Islet of Langerhans (tissue), 1 donor: ENCODE measurements around the gene BCL2.

Experiments
- FAIRE-seq: peaks from one replicate; lab custom pipeline; 2011; peaks lifted over from hg19 to GRCh38; lab: Jason Lieb, UNC

Gene BCL2

DNA sequence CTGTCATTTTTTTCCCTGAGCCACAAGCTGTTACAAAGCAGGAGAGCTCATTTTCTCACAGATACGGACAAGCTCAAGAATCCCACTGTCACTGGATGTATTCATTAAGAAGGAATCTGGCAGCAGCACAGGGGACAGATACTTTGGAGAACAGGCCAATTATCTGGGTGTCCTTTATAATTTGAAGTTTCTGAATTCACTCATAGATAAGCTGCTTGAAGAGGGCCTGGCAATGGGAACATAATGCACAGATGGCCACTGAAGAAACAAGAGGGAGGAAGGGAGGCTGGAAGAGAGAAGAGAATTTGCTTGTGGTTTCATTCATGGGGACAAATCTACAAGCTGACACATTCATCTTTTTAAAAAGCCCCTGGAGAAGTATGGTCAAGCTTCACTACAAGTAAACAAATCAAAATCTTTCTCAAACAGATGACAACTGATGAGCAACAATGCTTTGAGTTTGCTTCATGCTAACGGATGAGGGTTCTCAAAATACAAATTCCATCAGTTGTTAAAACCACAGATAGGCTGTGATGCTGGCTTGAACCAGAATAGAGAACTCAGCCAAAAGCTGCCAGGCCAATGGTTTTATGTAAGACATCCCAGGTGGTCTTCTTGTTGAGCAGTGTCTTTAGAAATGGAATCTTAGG is 11.9 kb downstream of the BCL2 start:
- no peak for FAIRE-seq

DNA sequence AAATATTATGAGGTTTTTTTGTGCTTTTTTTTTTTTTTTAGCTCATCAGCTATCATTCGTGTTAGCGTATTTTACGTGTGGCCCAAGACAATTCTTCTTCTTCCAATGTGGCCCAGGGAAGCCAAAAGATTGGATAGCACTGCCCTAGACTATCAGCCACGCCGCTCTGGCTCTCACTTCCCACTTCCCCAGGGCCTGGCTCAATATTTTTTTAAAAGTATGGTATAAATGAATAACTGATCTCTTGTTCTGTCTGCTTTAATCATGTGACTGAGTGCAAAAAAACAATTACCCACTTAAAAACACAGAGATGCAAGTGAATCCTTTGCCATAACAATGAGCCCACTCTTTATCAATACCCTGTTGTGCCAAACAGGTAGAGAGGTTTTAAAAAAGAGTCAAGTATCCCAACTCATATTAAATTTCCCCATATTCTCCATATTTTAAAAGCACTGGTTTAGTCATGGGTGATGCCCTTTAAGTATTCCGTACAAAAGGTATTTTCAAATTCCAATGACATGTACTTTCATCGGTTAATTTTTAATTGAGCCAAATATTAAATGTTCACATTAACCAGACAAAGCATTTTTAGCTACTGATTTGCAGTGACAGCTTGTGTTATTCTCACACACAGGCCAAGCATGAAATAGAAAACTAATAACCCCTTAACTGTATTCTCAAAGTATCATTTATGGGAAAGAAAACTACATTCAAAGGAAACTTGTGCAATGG is 12.6 kb downstream of the BCL2 start:
- FAIRE-seq: no peak

GRCh38 chr18:63306249-63306648 is 13.3 kb downstream of the BCL2 start:
- no peak for FAIRE-seq

DNA sequence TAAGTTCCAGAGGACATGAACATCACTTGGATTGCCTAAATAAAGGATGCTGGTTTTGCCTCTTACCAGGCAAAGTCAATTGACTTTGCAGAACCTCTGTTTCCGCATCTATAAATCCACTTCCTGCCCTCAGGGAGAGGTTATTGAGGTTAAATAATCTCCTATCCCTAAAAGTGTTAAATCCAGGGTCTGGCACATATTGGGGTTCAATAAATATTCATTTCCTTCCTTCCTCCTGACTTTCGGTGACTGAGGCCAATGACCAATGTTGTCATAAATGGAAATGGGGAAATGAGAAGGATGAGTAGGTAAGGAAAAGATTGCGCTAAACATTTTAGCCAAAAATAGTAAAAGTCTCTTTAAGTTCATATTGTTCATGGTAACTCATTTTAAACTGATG is 16.0 kb downstream of the BCL2 start:
- FAIRE-seq: no peak

- FAIRE-seq: no peak
Observed at GRCh38 chr18:63302636-63303405, 16.7 kb downstream of the BCL2 start.

- FAIRE-seq: no peak
Observed at GRCh38 chr18:63302220-63302619, 17.3 kb downstream of the BCL2 start.

DNA sequence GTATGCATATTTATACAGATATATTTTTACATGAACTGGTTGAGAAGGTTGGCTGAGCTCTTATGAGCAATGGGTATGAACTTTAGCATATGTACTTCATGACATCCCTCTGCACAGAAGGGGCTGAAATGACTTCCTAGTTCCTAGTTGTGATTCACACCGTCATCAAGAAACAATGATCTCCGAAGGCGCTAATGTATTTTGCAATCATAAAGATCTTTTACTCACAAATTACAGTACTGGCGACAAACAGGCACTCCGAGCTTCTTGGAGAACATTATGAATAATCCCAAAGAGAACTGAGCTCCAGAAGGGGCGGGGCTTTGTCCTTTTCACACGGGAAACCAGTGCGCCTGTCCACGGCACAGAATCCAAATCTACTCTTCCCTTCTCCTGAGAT is 18.1 kb downstream of the BCL2 start:
- FAIRE-seq: no peak

GRCh38 chr18:63299837-63300745 is 19.5 kb downstream of the BCL2 start:
- FAIRE-seq: no peak

DNA sequence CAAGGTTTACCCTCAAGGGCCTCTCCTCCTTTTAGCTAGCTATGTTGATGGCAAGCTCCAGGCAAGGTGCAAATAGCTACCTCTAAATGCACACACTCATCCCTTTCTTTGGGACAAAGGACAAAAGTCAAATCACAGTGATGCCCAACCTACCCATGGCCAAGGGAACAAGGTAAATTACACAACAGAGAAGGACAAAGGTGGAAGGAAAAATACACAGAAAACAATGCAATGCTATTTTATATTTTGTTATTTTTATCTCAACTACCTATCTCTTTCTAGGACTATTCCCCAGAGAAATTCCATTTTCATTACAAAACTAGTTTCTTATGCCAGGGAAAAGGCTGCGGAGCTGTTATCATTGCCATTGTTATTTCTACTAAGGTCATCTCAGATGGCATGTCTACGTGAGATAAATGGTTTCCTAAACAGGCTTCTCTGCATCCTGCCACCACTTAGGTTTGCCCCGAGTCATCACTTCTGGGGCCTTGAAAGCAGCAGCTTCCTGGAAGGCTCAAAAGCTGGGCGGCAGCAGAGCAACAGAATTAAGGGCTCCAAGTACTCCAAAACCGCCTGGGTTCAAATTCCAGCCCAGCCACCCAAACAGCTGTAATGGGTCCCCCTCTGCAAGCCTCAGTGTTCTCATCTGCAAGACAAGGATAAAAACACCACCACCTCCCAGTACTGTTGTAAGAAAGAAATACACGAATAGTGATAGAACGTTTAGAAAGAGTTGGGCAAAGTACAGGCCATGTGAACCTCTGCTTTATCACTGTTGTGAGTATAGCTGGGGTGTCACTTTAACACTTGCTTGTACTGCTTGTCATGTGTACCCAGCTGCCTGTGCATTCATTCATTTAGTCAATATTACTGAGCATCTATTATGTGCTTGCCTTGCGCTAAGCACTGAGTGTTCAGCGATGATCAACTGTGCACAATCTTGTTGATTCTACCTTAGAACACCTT is 20.9 kb downstream of the BCL2 start:
- no peak for FAIRE-seq

DNA sequence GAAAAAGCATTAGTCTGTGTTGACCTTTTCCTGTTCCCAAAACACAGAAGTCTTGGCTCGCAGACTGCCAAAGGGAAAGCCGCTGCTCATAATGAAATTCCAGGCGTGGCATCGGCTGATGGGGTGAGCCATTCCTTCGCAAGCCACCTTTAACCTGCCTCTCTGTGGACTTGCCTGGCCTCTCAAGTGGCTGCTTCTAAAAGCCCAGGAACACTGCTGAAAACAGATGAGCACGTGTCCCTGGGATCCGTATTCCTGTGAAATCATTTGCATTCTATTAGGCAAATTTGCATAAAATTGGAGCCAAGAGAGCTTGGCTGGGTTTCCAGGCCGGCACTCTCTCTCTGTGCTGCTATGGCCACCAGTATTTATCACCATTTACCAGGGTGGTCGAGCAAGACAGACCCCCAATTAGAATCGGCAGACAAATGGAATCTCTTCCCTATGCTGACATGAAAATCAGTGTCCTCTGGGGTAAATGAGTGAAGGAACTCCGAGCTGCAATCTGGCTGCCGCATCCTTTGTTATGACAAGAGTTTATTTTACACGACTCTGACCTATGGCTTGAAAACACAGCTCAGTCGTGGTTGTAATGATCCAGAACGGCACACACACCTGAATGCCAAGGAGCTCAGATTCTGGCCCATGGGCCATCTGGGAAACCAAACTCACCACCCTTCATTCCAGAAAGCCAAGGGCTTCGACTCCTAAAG is 21.7 kb downstream of the BCL2 start:
- no peak for FAIRE-seq

DNA sequence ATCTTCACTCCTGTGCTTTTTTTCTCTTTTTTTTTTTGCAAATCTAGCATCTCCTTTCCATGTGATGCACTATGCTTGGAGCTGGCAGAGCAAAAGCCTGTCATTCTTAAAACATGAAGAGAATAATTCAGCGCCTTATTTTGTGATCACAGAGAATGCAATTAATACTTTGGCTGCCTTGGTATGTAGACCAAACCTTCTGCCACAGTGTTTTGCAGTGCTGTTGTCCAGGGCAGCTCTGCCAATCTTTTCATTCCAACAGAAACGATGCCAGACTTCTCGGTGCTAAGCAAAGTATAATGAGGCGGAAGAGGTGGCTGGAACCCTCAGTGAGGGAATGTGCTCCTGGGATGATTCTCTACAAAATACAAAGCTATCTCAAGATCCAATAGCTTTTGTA is 25.6 kb downstream of the BCL2 start:
- no peak for FAIRE-seq

- no peak for FAIRE-seq
Observed at GRCh38 chr18:63292831-63293683, 26.5 kb downstream of the BCL2 start.

GRCh38 chr18:63291278-63291677 is 28.3 kb downstream of the BCL2 start:
- no peak for FAIRE-seq

GRCh38 chr18:63290821-63291200 is 28.8 kb downstream of the BCL2 start:
- FAIRE-seq: no peak

DNA sequence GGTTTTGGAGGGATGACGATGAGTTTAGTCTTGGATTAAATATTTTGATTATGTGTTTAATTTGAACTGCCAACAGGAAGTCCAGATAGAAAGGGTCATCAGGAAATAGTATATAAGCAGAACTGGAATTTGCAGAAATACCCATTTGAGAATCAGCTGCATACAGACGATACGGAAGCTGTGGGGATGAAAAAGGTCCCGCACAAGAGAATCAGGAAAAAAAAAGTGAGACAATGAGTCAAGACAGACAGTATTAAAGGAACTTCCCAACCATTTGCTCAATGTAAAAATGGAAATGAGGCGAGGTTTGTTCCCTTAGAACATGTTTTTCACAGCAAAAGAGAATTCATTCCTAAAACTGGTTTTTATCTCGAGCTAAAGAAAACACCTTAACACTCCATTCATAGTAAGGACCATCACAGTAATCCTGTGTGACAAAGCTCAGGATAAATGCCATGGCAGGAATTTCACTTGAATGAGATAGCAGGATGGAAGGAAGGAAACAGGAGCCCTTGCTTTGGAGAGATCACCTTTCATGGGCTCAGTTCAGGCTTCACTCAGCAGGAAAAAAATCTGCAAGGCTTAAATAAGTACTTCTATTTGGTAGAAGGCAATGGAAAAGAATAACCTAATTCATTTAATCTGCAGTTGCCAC is 29.3 kb downstream of the BCL2 start:
- FAIRE-seq: no peak

DNA sequence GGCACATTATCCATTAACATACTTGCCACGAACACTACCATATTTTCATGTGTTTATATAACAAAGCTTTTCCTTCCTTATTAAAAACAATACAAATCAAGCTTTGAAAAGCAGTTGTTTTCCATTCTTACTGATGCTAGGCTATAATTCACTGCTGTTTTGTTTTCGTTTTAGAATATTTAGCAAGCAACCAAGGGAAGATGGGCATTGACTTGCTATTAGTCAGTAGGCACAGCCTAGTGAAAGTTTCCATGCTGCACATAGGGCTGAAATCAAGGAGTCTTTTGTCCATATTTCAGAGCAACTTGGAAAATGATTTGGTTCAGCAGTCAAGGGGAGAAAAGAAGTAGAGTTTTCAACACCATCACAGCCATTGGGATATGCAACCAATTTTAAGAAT is 31.3 kb downstream of the BCL2 start:
- FAIRE-seq: no peak

- no peak for FAIRE-seq
Observed at GRCh38 chr18:63287691-63288220, 31.8 kb downstream of the BCL2 start.

- no peak for FAIRE-seq
Observed at GRCh38 chr18:63286926-63287325, 32.6 kb downstream of the BCL2 start.
